Panc1 (cell line): ENCODE results near the gene CDH13.

Experiments used
- POLR2AphosphoS5 ChIP-seq: IDR thresholded peaks from 2 replicates; pipeline ENCODE4 v1.6.1; 2012; ENCODE audit warnings: mild to moderate bottlenecking, low read depth, low read length, moderate library complexity
- TCF7L2 ChIP-seq: IDR thresholded peaks from 2 replicates; pipeline ENCODE4 v1.6.1; 2011; ENCODE audit warnings: mild to moderate bottlenecking, low read depth, low read length, inconsistent platforms
- TF ChIP-seq, protein P1 (sequence below): fragments of 450-650 bp; IDR thresholded peaks from 2 replicates; pipeline ENCODE4 v1.5.1; 2017; ENCODE audit warnings: mild to moderate bottlenecking
- TF ChIP-seq, protein P2 (sequence below), 2 experiments: IDR thresholded peaks; 2 replicates each; pipeline ENCODE4 v1.6.1; 2011 to 2012; ENCODE audit warnings: low read depth in 2 of 2, control low read depth in 1 of 2, low read length in 1 of 2, mild to moderate bottlenecking in 1 of 2, moderate library complexity in 1 of 2; ENCODE audit not compliant: insufficient read depth in 1 of 2

DNA sequence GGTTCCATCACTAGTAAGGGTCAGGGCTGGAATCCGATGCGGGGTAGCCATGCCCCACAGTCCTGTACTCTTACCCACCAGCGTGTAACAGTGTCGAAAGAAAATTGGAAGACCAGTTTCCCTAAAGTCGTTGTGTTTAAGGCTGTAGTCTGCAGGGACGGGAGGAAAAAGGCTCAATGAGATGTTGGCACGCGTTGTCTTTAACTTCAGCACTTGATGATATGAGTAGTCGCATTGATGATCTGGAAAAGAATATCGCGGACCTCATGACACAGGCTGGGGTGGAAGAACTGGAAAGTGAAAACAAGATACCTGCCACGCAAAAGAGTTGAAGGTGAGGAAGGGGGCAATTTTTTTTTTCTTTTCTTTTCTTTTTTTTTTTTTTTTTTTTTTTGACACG, 1182.3 kb downstream of the CDH13 start:
- TF ChIP-seq POLR2AphosphoS5 (no peak), TCF7L2 (no peak)
- TF ChIP-seq, protein P1, sequence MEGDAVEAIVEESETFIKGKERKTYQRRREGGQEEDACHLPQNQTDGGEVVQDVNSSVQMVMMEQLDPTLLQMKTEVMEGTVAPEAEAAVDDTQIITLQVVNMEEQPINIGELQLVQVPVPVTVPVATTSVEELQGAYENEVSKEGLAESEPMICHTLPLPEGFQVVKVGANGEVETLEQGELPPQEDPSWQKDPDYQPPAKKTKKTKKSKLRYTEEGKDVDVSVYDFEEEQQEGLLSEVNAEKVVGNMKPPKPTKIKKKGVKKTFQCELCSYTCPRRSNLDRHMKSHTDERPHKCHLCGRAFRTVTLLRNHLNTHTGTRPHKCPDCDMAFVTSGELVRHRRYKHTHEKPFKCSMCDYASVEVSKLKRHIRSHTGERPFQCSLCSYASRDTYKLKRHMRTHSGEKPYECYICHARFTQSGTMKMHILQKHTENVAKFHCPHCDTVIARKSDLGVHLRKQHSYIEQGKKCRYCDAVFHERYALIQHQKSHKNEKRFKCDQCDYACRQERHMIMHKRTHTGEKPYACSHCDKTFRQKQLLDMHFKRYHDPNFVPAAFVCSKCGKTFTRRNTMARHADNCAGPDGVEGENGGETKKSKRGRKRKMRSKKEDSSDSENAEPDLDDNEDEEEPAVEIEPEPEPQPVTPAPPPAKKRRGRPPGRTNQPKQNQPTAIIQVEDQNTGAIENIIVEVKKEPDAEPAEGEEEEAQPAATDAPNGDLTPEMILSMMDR = no peak
- TF ChIP-seq, protein P2, sequence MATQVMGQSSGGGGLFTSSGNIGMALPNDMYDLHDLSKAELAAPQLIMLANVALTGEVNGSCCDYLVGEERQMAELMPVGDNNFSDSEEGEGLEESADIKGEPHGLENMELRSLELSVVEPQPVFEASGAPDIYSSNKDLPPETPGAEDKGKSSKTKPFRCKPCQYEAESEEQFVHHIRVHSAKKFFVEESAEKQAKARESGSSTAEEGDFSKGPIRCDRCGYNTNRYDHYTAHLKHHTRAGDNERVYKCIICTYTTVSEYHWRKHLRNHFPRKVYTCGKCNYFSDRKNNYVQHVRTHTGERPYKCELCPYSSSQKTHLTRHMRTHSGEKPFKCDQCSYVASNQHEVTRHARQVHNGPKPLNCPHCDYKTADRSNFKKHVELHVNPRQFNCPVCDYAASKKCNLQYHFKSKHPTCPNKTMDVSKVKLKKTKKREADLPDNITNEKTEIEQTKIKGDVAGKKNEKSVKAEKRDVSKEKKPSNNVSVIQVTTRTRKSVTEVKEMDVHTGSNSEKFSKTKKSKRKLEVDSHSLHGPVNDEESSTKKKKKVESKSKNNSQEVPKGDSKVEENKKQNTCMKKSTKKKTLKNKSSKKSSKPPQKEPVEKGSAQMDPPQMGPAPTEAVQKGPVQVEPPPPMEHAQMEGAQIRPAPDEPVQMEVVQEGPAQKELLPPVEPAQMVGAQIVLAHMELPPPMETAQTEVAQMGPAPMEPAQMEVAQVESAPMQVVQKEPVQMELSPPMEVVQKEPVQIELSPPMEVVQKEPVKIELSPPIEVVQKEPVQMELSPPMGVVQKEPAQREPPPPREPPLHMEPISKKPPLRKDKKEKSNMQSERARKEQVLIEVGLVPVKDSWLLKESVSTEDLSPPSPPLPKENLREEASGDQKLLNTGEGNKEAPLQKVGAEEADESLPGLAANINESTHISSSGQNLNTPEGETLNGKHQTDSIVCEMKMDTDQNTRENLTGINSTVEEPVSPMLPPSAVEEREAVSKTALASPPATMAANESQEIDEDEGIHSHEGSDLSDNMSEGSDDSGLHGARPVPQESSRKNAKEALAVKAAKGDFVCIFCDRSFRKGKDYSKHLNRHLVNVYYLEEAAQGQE (IDR thresholded peaks at IDR 0.05; ENCODE audit: insufficient read depth in 1 of 2, low read depth in 2 of 2, low read length in 1 of 2) = no peak
